Hematopoietic multipotent progenitor cell (in vitro differentiated cells): Measurements from ENCODE around the gene FNIP2. TPM values are rescaled to one million over a fixed set of nuclear protein-coding genes. Genes with fewer than 3 reads are reported as not detected.

Source experiments
- DNase-seq, 3 donors: peaks; one replicate each; pipeline ENCODE4 v3.0.0-alpha.2; 2011 to 2015; ENCODE audit warnings: low read depth in 2 of 3, low spot score in 2 of 3
- total RNA-seq: library from RNA; depleted of rRNA; stranded (reverse); fragments of >200 nt; gene quantifications from one replicate; pipeline ENCODE4 v1.2.3, GENCODE V29; 2012

FNIP2 gene
- total RNA-seq, 1 donor, result 9.4 TPM

DNA sequence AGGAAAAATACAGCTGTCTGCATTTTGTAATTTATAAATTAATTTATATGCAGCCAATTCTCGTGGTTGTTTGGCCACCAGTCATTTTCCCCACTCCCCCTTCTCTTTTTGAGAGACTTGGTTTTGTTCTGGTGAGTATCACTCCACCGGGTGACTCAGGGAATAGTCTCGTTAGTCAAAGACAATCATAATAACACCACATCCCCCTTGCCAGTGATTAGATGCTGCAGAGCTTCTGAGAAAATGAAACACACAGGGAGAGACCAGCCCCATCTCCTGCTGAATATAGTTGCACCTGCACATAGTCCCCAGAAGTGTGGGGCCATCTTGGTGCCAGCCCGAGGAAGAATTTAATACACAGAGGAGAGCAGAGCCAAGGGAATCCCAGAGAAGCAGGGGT, 8.0 kb upstream of the FNIP2 start:
- no peak for DNase-seq

DNA sequence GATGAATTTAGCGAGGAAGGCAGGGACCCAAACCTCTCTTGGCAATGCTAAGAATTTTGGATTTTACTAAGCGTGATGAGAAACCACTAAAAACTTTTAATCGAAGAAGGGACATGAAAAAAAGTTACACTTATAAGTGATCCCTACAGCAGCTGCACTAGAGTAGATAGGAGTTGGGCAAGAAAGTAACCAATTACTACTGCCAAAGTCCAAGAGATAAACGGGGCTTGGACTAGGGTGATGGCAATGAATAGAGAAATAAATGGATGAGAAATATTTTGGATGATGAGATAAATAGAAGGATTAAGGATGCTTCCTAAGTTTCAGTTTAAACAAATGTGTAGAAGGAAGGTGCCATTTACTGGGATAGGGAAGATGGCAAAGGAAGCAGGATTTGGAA, 6.3 kb upstream of the FNIP2 start:
- DNase-seq, result no peak

DNA sequence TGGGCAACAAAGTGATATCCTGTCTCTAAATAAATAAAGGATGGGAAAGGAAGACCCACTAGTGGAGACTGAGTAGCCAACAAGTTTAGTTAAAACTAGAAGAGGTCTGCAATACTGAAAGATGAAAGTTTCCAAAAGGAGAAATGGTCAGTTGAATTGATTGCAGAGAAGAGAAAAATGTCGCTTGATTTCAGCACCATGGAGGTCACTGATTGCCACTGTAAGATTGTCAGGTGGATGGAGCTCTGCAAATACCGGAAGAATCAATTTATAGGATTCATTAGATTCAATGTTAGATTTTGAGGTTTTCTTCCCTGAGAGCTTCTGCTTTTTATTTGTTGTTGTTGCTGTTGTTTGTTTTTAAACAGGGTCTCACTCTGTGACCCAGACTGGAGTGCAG, 5.4 kb upstream of the FNIP2 start:
- DNase-seq, result no peak

DNA sequence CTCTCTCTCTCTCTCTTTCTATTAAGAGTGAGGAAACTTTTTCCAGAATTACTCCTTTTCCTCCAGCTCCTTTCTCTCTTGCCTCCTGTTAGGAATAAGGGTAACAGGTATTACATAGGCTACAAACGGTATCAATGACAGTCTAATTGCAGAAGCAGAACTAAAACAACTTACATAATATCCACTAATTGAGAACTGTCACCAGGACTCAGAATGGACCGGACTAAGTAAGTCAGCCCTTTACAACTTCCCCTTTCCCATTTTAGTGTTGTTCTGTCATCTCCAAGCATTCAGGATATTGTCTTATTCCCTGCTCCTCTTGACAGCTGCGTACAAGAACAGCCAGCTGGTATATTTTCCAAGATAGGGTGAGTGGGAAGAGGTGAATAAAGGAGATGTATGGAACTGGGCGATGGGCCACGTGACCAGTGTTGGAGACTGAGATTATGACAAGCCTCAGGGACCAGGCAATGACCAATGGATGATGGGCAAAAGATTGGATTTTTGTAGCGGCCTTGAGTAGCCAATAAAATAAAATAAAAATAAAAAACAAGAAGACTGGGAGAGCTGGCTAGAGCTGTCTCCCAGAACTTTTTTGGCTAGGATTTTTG, 2.3 kb upstream of the FNIP2 start:
- peak in 1 of 3 donors; percentile 37 for DNase-seq

DNA sequence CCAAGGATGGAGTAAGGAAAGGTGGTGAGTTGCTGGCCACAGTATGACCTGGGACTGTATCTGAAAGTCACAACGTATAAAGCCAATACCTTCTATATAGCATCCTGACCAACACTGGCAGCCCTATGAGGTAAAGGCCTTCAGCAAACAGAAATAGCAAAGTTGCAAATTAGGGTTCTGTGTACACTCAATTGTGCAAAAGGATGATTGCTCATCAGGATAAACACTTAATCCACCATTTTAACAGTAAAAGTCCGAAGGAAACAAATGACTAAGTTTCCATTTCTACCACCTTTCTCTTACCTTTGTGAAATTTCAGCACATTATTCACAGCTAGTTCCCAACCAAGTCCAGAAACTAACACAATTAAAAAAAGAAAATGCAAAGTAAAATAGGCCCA, 1.4 kb upstream of the FNIP2 start:
- DNase-seq, result no peak

DNA sequence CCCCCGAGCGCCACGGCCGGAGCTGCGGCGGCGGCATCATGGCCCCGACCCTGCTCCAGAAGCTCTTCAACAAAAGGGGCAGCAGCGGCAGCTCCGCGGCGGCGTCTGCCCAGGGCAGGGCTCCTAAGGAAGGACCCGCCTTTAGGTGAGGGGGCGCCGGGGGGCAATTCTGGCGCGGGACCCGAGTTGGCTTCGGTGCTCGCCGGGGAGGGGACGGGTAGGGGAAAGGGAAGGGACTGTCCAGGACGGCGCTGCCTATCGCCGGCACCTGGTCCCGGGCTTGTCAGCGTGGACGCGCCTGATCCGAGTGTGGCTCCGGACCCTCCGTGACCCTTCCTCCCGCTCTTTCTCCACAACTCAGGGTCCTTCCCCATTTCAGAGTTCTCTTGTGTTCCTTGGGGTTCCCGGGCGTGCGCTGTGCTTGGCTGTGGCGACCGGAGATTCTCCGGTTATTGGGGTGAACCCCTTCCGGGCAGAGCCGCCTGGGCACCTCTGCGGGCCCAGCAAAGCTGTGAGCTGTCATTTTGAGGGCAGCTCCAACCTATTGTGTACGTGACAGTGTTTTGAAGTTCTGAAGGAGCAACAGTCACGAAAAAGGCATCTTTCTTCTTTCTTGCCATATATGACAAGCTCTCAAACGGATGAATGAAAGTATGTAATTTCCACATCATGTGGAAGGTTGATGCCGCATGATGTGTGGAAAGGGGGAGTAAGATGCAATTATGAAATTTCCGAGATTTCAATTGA, 522 bp downstream of the FNIP2 start:
- peak; percentile 14 to 68 (median 50) for DNase-seq

DNA sequence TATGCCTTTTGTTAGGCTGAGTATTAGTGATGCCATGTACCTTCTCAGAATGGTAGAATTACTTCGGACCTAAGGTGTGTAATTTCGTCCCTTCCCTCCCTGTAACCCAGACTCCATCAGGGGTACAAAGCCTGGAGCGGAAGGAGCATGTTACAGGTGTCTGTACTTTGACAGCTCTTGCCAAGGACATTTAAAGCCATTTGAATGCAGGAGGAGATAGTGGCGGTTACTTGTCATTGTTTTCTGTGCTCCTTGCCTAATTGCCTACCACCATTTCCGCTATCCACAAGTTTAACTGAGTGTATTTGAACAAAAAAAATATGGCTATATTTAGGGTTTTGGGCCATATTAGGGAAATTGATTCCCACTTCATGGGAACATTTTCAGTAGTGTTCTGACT, 1.8 kb downstream of the FNIP2 start:
- DNase-seq, result no peak

DNA sequence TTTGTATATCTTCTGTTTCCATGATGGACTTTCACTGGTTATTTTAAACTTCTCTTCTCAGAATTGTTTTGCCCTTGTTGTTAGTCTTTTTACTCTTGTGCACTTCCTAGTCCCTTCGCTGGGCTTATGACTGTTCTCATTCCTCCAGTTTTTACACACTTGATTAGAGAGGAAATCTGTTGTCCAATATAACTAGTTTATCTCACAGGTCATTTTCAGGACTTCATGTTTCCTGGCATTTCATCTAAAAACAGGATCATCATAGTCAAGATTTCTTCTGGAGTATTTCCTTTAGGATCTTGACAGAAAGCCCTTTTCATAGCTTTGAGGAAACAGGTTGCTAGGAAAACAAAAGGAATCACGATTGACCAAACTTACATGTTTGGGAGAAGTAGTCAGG, 3.0 kb downstream of the FNIP2 start:
- DNase-seq, result no peak

DNA sequence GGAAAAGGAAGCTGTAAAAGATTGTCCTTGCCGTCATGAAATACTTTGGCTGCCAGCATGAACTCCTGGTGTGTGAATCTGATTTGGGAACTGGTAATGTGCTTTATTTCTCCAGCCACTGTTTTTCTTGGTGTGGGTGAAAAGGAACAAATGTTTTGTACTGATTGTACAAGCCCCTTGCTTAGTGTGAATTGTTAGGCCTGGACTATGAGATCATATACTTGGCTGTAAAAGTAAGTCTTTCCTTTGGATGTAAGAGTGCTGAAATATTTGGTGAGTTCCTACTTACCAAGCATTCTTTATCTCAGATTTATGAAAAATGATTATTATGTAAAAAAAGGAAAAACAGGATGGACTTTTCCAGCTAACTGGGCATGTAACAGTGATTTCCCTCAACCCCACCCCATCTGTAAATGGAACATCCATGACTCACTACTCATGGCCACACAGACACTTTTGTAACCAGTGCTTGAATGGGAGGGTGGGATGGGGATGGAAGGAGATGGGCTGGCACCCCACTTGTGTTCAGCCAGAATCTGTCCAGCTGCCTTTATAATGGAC, 6.3 kb downstream of the FNIP2 start:
- no peak for DNase-seq

DNA sequence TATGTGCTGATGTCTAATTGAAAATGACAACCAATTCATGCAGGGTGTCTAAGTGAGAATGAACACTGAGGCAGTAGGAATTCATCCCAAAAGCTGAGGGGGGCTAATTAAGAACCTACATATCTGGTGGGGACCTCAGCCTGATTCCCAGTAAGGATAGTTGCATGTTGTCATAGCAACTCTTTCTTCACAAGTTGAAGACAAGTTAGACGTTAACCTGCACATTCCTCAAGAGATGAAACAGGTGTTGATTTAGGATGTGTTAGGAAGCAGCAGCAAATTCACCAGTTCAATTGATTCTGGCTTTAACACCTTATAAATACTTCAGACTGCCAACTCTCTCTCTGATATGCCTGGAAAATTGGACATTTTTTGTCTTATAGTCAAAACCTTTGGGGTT, 7.3 kb downstream of the FNIP2 start:
- no peak for DNase-seq

DNA sequence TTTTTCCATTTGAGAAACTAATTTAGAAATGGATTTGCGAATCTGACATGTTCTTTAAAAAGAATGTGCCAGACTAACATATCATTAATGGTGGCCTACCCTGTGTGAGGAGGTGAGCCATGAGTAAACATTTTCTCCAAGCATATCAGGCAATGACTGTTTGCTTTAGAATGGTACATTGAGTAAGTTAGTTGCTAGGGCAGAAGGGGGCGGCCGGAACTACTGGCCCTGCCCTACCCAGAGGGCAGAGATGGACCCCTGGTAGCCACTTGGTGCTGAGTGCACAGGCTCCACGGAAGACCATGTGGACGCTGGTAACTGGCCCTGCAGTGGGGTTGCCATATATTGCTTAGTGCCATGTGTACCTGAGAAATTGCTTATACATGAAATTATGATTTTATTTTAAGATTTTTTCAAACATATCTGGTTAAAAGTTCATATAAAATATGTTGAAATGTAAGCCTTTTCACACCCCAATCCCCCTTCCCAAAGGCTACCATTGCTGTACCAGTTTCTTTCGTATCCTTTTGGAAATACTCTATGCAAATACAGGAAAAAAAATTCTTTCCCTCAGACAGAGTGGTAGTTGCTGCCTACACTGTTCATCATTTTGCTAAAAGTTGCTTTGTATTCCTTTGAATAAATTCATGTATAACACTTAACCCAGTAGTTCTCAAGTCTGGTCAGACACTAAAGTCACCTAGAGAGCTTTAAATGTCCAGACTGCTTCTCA, 8.8 kb downstream of the FNIP2 start:
- no peak for DNase-seq

DNA sequence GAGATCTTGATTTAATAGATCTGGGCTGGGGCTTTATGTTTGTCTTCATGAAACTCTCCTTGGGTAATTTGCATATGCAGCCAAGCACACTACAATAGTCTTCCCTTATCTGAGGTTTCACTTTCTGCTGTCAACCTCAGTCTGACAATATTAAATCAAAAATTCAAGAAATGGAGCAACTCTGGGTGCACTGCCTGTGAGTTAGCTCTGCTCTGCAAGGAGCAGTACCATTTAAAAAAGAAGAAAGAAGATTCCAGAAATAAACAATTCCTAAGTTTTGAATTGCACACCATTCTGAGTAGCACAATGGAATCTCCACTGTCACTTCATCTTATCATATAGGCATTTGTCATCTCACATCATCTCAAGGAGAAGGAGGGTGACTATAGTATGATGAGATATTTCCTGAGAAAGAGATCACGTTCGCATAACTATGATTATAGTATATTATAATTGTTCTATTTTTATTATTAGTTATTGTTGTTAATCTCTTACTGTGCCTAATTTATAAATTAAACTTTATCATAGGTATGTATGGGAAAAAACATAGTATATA, 9.4 kb downstream of the FNIP2 start:
- peak in 1 of 3 donors; percentile 50 for DNase-seq

DNA sequence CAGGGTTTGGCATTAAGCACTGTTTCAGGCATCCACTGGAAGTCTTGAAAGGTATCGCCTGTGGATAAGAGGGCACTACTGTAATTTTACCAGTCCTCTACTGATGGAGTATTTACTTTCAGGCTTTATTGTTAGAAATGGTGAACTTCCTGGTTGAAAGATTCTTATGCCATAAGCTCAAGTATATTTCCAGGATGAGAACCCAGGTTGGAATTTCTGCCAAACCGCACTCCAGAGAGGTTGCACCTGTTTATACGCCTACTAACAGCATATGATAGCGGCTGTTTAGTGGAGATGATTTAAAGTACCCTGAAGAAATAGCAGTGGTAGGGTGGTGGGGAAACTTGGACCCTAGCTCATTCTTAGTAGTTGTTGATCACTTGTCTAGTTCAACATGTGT, 9.9 kb downstream of the FNIP2 start:
- DNase-seq, result no peak

DNA sequence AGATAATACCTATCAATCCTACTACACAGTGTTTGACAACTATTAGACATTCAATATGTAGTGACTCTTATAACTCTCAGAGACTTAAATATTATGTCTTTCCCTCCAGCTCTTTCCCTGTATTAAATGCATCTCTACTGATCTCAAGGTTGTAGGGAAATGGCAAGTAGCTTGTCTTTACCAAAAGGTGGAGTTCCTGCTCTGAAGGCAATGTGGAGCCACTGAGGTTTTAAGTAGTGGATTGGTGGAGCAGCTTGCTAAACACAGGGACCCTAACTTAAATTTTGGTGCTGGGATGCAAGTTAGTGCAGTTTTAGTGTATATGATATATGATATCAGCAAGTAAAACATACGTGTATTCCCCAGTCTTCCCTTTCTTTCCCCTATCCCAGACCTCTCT, 13.1 kb downstream of the FNIP2 start:
- no peak for DNase-seq

DNA sequence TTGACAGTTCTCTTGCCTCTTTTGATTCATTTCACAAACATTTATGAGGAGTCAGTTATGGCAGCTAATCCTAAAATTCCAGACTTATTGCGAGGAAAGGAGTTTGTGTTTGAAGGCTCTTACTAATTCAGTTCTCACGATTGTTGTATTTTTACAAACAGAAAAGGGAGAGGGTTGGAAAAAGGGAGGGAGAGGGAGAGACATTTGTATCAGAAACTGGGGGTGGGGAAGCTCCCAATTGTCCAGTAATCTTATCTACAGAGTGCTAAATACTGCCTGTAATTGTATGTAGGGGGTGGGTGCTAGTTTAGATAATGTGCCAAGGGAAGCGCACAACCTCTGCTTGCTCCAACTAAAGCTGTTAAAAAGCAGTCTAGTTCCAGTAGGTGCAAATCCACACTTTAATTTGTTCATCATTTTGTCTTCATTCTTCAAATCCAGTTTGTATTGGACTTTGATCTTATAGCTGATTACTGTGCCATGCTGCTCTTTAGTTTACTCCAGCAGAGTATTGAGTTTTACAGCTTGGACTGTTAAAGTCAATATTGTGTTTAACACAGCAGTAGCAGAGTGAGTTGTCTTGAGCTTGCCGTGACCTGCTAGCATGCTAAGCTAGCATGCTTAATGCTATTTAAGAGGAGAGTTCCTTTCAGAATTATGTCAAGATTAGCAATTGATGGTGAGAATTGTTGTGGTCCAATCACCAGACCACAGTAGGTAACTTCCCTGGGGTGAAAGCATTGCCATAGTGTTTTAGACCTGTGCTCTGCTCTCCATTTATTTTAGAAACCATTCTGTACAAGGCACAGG, 13.9 kb downstream of the FNIP2 start:
- no peak for DNase-seq

DNA sequence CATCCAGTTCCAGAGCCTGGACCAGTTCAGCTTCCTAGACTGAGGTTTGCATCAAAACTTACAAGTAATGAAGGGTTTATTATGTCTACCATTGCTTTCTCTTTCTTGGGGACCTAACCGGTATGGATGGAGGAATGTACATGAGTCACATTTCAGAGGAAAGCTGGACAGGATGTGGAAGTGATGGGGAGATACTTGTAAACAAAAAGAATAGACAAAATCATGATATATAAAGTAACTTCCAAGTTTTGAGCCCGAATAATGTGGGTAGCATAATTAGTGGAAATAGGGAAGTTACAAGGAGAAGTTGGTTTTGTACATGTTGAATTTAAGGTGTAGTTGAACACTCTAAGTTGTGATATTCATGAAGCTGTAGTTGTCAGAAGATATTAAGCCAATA, 15.0 kb downstream of the FNIP2 start:
- peak in 1 of 3 donors; percentile 39 for DNase-seq

DNA sequence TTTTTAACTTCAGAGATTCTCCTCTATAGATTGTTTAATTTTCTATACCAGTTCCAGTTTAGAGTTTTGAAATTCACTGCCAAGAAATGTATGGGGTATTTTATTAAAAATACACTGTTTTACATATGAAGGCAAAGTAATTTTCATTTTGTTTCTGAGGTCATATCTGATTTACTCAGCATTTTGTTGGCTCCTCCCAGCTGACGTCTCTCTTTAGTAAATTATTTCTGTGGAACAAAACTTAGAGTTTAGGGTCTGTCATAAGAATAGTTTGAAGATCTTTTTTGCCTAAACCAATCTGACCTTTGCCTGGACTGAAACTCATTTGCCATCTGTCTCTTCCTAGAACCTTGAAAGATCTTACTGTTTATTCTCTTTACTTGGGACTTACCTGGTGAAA, 16.9 kb downstream of the FNIP2 start:
- peak in 1 of 3 donors; percentile 36 for DNase-seq

DNA sequence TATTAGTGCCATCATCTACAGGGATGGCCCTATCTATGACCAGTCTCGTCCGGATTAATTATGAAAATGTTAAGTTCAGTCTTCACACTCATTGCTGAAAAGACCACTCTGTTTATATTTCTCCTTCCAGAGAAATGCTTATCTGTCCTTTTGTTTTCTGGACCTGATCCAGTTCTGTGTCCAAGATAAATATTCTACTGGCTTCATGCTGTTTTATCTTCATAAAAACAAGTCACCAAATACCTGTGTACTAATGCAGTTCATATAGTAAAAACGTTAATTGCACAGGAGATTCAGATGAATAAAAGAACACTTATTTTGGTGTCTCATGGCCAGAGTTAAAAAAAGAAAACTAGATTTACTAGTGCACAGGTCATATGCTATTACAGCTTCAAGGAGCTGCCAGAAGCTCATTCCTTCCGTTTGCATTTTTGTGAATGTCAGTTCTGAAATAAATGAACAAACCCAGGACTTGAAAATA, 17.3 kb downstream of the FNIP2 start:
- DNase-seq, result no peak

DNA sequence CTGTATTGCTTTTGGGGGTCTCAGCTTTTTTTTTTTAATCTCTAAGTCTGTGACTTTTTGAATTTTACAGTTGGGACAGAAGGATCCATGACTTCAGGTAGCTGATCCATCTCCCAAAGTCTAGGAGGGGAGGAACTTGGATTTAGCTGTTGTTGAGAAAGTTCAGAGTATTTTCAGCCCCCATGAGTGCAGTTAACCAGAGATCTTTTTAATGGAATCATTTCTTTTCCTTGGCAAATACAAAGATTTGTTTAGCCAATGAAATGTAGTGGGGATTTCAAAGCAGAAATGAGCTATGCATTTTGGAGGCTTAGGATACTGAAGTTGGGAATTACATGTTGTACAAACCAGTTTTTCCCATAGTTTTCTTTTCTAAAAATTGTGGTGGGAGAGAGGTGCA, 18.1 kb downstream of the FNIP2 start:
- no peak for DNase-seq

DNA sequence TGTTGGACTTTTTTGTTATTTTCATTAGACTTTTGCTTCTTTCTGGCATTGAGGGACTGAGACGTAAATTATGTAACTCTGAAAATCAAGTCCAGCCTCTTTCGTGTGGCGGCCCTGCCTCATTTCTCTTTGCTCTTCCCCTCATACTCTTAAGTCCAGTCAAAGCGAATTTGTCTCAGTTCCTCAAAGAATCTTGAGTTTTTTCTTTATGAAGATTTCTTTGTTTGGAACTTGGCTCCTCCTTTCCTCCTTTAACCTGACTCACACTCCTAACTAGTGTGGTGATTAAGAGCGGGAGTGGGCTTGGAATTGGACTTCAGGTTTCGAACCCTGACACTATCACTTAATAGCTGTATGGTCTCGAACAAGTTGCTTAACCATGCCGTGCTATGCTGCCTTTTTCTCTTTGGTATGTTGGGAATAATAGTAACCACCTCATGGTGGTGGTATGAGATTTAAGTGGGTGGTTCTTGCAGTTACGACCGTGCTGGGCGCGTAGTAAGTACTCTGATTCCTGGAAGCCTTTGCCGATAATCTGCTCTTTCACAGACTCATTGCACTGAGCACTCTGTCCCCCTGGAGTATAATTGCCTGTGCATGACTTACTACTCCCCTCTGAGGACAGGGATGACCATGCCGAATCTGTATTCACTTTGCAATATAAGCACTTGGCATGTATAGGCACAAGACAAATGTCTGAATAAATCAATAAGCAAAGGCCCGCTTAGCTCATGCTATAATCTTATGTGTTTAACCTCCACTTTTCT, 19.1 kb downstream of the FNIP2 start:
- no peak for DNase-seq
